AG04449 (cell line): ENCODE data around the gene TMEM63A.
A peak's percentile ranks its signal among the peaks of the same experiment; 100 is the strongest.
"Not testable (repeated sequence)": the region's sequence is repeated elsewhere in the genome, so short reads cannot be mapped to it uniquely, and the experiment has no call there.

Experiments used
- CTCF ChIA-PET: fragments of 350-600 bp; formaldehyde crosslinking; extraction: SDS; loops from one replicate; lab custom pipeline; 2021; ENCODE audit warnings: antibody characterized with exemption; lab: Yijun Ruan, JAX
- POLR2A ChIA-PET: fragments of 400-600, 350-600 bp; formaldehyde crosslinking; extraction: SDS; loops from one replicate; lab custom pipeline; 2020; ENCODE audit warnings: antibody characterized with exemption, inconsistent platforms; lab: Yijun Ruan, JAX
- DNase-seq: peaks from one replicate; pipeline ENCODE4 v3.0.0-alpha.2; 2010; ENCODE audit warnings: low read depth, low spot score
- H3K4me3 ChIP-seq: 2 replicates; pipeline ENCODE4 v1.5.1; 2011; ENCODE audit warnings: low read depth, mild to moderate bottlenecking, control low read depth, low read length
- TF ChIP-seq, protein P1 (sequence below): IDR thresholded peaks from one replicate; pipeline ENCODE4 v1.5.1; 2011; ENCODE audit warnings: mild to moderate bottlenecking, moderate library complexity, low read length, control low read depth, inconsistent platforms; ENCODE audit not compliant: insufficient read depth; ENCODE audit errors: missing control alignments

The TMEM63A gene

DNA sequence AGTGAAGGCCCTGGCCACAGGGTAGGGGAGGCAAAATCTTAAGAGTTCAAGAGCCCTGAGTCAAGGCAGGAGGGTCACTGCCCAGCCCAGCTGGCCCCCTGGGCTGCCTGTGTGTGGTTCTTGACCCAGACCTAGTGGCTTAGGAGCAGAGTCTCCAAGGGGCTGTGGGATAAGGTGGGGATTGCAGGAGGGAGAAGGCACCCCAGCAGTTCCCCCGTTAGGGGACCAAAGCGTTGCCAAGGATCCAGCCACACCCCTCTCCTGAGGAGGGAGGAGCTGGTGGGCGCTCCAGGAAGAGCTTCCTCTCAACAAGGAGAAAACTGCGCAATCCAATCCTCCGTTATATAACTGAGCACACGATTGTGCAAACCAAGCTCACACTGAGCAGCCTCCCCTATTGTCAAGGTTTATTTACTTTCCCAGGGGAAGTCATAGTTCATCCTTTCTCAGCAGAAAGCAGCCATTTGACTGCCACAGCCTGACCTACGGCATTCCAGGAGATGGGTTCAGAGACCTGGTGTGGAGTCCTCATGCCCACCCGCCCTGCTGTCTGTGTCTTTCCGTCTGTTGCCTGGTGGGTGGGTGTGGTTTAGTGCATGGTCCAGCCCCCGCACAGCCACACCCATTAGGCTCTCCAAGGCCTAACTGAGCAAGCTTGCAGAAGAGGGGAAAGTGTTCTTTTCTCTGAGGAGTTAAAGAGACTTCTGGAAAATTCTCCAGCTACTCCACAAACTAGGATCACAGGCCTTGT lies 68.8 kb downstream of the TMEM63A start:
- POLR2A ChIA-PET = no interaction called here

DNA sequence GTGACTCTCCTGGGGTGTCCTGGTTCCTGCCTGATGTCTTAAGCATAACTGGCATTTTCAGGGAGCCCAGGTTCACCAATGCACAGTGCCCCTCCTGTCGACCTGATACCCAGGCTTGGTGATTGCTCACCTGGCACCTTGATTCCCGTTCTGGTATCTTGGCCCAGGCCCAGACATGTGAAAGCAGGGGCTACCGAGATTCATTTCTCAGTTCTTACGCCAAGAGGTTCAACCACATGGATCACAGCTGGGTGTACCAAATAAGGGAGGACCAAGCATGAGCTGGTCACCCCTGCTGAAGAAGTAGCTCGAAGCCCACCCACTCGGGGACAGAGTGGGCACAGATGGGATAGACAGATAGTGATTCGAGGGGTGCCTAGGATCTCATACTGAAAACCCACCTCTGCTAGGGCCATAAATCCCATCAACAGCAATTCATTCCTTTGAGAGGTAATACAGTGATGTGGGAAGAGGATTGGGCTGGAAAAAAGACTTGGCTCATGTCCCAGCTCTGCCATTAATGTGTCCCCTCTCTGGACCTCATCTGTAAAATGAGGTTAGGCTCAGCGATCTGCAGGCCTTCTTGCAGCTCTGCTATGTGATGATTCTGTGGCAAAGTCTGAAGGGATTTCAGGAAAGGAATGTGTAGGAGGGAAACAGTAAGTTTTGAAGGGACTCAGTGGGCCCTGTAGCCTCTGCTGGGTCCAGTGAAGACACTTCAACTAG lies 69.5 kb downstream of the TMEM63A start:
- ChIA-PET CTCF (interaction anchor here (1.0 to 1.9 kb wide), 7 partner anchors 19 to 338 kb away, joined by 3 to 9 read pairs (median 5); no protein-coding TSS in a partner anchor), POLR2A (no interaction called here)
- no peak overlapping the region for H3K4me3 ChIP-seq
- DNase-seq = no peak
- TF ChIP-seq, protein P1, sequence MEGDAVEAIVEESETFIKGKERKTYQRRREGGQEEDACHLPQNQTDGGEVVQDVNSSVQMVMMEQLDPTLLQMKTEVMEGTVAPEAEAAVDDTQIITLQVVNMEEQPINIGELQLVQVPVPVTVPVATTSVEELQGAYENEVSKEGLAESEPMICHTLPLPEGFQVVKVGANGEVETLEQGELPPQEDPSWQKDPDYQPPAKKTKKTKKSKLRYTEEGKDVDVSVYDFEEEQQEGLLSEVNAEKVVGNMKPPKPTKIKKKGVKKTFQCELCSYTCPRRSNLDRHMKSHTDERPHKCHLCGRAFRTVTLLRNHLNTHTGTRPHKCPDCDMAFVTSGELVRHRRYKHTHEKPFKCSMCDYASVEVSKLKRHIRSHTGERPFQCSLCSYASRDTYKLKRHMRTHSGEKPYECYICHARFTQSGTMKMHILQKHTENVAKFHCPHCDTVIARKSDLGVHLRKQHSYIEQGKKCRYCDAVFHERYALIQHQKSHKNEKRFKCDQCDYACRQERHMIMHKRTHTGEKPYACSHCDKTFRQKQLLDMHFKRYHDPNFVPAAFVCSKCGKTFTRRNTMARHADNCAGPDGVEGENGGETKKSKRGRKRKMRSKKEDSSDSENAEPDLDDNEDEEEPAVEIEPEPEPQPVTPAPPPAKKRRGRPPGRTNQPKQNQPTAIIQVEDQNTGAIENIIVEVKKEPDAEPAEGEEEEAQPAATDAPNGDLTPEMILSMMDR = no peak

More for the DNA sequence above, 68.8 kb downstream of the TMEM63A start:
- TF ChIP-seq, protein P1 = no peak
- no peak overlapping the region for H3K4me3 ChIP-seq
- CTCF ChIA-PET = interaction anchor here (0.6 to 1.9 kb wide), 11 partner anchors 11 to 339 kb away, joined by 3 to 9 read pairs (median 4); partner anchors contain the start of gene SRP9
- DNase-seq = no peak

GRCh38 chr1:225811622-225812487 lies 70.3 kb downstream of the TMEM63A start:
- CTCF ChIA-PET = interaction anchor here (0.6 to 3.4 kb wide), 8 partner anchors 9 to 337 kb away, joined by 3 to 14 read pairs (median 5); partner anchors contain the start of gene SRP9
- TF ChIP-seq, protein P1 = peak; percentile 45
- DNase-seq = no peak
- POLR2A ChIA-PET = no interaction called here
- H3K4me3 ChIP-seq = no peak overlapping the region

DNA sequence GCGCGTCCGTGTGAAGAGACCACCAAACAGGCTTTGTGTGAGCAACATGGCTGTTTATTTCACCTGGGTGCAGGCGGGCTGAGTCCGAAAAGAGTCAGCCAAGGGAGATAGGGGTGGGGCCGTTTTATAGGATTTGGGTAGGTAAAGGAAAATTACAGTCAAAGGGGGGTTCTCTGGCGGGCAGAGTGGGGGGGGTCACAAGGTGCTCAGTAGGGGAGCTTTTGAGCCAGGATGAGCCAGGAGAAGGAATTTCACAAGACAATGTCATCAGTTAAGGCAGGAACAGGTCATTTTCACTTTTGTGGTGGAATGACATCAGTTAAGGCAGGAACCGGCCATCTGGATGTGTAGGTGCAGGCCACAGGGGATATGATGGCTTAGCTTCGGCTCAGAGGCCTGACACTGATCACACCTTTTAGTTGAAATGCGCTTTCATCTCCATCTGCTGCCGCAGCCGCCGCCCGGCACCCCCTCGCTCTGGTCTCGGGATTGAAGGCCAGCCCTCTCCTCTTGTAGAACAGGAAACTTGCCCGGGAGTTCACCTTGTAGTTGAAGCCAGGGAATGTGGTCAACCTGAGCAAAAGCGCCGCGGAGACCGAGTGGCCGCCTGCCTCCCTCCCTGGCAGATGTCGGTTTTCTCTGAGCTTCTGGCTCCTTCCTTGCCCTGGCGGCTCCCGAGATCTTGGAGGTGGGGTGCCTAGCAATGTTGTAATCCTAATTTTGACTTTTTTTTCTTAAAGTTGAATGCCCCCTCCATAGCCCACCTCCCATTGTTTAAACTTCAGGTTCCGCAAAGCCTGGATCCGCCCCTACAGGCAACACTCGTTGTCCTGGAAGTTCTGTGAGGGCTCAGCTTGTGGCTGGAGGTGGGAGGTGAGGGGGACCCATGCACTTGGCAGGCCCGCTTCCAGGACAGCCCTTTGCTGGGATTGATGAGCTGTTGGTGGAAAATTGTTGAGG lies 71.3 kb downstream of the TMEM63A start:
- ChIA-PET POLR2A (interaction anchor here (0.5 kb wide), 1 partner anchor 19 kb away, joined by 3 read pairs; no protein-coding TSS in a partner anchor), CTCF (interaction anchor here (0.6 to 3.4 kb wide), 11 partner anchors 8 to 336 kb away, joined by 3 to 14 read pairs (median 5); partner anchors contain the start of gene SRP9)
- DNase-seq = not testable (repeated sequence)
- peak overlapping the region; percentile 75 for H3K4me3 ChIP-seq

DNA sequence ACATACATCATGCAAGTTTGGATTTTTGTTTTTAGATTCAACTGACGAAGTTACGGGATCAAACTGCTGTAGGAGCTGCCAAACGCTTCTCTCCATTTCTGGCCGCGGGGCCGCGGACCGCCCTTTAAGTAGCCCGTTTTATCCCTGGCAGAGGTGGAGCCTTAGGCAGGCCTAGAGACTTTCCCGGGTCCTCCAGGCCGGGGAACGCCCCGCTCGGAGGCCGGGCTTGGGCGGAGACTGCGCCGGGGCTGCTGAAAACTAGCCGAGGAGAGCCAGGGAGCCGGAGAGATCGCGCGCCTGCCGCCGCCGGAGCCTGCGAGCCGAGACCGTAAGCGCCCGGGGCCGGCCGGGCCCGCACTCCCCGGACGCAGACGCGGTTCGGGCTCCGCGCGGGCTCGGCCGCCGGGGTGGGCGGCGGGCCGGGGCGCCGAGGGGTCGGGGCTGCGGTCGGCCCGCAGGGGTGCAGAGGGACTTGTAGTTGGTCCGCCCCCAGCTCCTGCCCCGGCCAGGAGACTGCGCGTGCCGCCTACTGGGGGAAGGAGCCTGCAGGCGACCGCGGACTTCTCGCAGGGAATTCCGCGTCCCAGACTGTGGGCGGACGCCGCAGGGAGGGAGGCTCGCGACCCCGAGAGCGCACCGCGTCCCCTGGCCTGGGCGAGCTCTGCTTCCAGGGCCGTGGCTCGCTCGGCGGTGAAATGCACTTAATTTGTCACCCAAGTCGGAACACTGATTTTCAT lies 72.2 kb downstream of the TMEM63A start, which contains the start of gene EPHX1:
EPHX1 (plus strand) TSS at position 283 of the 737 bp plus-strand sequence. CDS start 18,606 bp downstream, outside the sequence.
- H3K4me3 ChIP-seq = peak within 1 kb of the TSS; percentile 75
- DNase-seq = peak; percentile 29
- POLR2A ChIA-PET = interaction anchor here (0.5 to 0.6 kb wide), 2 partner anchors 18 to 50 kb away, joined by 3 read pairs; no protein-coding TSS in a partner anchor
- TF ChIP-seq, protein P1 = peak; percentile 77
- CTCF ChIA-PET = interaction anchor here (0.8 to 3.4 kb wide), 7 partner anchors 7 to 335 kb away, joined by 3 to 14 read pairs (median 5); partner anchors contain the start of gene SRP9
